Esophagus squamous epithelium (tissue), 5 donors: ENCODE data around the gene SOCS4. TPM values are rescaled to one million over a fixed set of nuclear protein-coding genes. Genes with fewer than 3 reads are reported as not detected.
"Not testable (repeated sequence)": the region's sequence is repeated elsewhere in the genome, so short reads cannot be mapped to it uniquely, and the experiment has no call there.

Experiments
- DNase-seq: peaks from one replicate; lab custom pipeline; 2025; lab: John Stamatoyannopoulos, UW
- H3K27ac ChIP-seq, 4 donors: fragments of 200-600 bp; sonication (generic); one replicate each; pipeline ENCODE4 v1.5.1; 2016 to 2019; ENCODE audit warnings: mild to moderate bottlenecking in 1 of 4
- H3K27me3 ChIP-seq, 4 donors: fragments of 200-600 bp; sonication (generic); 1 replicate in 3 of 4; 2 replicates in 1 of 4; pipeline versions ENCODE4 v1.5.1 to v1.6.0; 2017 to 2021; ENCODE audit warnings: antibody characterized with exemption in 1 of 4
- H3K36me3 ChIP-seq, 3 donors: fragments of 200-600 bp; sonication (generic); one replicate each; pipeline ENCODE4 v1.5.1; 2016 to 2019
- H3K4me1 ChIP-seq, 3 donors: fragments of 200-600 bp; sonication (generic); one replicate each; pipeline ENCODE4 v1.5.1; 2017 to 2019
- H3K4me3 ChIP-seq, 4 donors: fragments of 200-600 bp; sonication (generic); 1 replicate in 3 of 4; 2 replicates in 1 of 4; pipeline ENCODE4 v1.5.1; 2016 to 2019; ENCODE audit warnings: mild to moderate bottlenecking in 2 of 4, moderate library complexity in 1 of 4
- H3K9me3 ChIP-seq, 3 donors: fragments of 200-600 bp; sonication (generic); one replicate each; pipeline ENCODE4 v1.5.1; 2016 to 2019
- POLR2A ChIP-seq, 4 donors: fragments of 450-650 bp; IDR thresholded peaks; one replicate each; pipeline ENCODE4 v1.6.1; 2017; ENCODE audit warnings: antibody characterized with exemption in 4 of 4, mild to moderate bottlenecking in 4 of 4, moderate library complexity in 3 of 4
- WGBS, 2 donors: methylation state at CpG; one replicate each; pipeline ENCODE4 v1.1.5; 2018; 5-methylcytosine and 5-hydroxymethylcytosine counted together
- intact Hi-C: fragments of 100-400 bp; cut with DNase I; formaldehyde crosslinking; loops from one replicate; pipeline ENCODE4 v1.15.0; 2022
- total RNA-seq, 4 donors: library from RNA; depleted of rRNA; stranded (reverse); fragments of >200 nt; gene quantifications; one replicate each; pipeline ENCODE4 v1.1.0, GENCODE V29; 2016
- TF ChIP-seq, protein P1 (sequence below), 6 experiments: fragments of 450-650 bp in 4 of 6; fragments of 200-600 bp in 2 of 6; sonication (generic) in 2 of 6; IDR thresholded peaks; one replicate each; pipeline ENCODE4 v1.5.1; 2016 to 2019; ENCODE audit warnings: antibody characterized with exemption in 6 of 6, mild to moderate bottlenecking in 4 of 6, moderate library complexity in 4 of 6
- donor health status: DM: yes; HTN: yes; CAD: no.

Gene SOCS4
- total RNA-seq, 4 donors from 2014 or later: 5.9 to 20.1 (median 12.1) TPM

GRCh38 chr14:55025948-55026347 is 1.1 kb upstream of the SOCS4 start:
- no peak for TF ChIP-seq POLR2A (IDR thresholded peaks at IDR 0.05)
- TF ChIP-seq, protein P1, sequence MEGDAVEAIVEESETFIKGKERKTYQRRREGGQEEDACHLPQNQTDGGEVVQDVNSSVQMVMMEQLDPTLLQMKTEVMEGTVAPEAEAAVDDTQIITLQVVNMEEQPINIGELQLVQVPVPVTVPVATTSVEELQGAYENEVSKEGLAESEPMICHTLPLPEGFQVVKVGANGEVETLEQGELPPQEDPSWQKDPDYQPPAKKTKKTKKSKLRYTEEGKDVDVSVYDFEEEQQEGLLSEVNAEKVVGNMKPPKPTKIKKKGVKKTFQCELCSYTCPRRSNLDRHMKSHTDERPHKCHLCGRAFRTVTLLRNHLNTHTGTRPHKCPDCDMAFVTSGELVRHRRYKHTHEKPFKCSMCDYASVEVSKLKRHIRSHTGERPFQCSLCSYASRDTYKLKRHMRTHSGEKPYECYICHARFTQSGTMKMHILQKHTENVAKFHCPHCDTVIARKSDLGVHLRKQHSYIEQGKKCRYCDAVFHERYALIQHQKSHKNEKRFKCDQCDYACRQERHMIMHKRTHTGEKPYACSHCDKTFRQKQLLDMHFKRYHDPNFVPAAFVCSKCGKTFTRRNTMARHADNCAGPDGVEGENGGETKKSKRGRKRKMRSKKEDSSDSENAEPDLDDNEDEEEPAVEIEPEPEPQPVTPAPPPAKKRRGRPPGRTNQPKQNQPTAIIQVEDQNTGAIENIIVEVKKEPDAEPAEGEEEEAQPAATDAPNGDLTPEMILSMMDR (IDR thresholded peaks at IDR 0.05): no peak
- Histone ChIP-seq H3K27me3 (no peaks in the 10 kb centered on the region), H3K9me3 (no peaks in the 10 kb centered on the region), H3K4me3 (peak overlapping the region in 3 of 4 donors; percentile 81 to 97 (median 85)), H3K27ac (peak overlapping the region in 2 of 4 donors; percentile 91 to 94), H3K4me1 (peaks cover 3 to 41% (median 24%) of the 10 kb centered on the region in 3 donors), H3K36me3 (no peaks in the 10 kb centered on the region)
- DNase-seq: no peak
- intact Hi-C loops: no loop called here
- 30 to 34% methylated on average over 7 of the region's 7 CpGs for WGBS, 2 donors

DNA sequence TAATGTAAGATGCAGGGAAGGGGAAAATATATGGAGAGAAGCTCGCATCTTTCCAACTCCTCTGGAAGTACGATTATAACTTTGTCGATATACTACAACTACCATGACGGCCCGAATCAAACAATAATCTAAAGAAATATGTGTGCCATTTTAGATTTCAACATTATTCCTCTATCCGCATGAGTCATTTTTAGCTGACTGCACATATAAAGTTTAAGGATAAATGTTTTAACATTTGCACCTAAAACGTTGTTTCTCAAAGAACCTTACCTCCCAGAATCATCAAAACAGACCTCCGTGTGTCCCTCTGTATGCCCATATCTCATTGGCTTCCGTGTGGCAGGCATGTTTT is 619 bp upstream of the SOCS4 start:
- TF ChIP-seq, protein P1 (IDR thresholded peaks at IDR 0.05): no peak
- TF ChIP-seq POLR2A (IDR thresholded peaks at IDR 0.05): no peak
- Histone ChIP-seq H3K4me3 (peak overlapping the region; percentile 81 to 97 (median 83)), H3K4me1 (peaks cover 3 to 46% (median 24%) of the 10 kb centered on the region in 3 donors), H3K27ac (peak overlapping the region; percentile 85 to 94 (median 92)), H3K36me3 (no peaks in the 10 kb centered on the region), H3K27me3 (no peaks in the 10 kb centered on the region), H3K9me3 (no peaks in the 10 kb centered on the region)
- intact Hi-C loops: no loop called here
- whole genome bisulfite sequencing, 2 donors: 2% methylated on average over 9 of the region's 9 CpGs
- no peak for DNase-seq

- Histone ChIP-seq H3K4me1 (peaks cover 3 to 47% (median 24%) of the 10 kb centered on the region in 3 donors), H3K27ac (peak overlapping the region in 1 of 4 donors; percentile 91), H3K36me3 (peaks cover 0 to 8% (median 0%) of the 10 kb centered on the region in 3 donors), H3K9me3 (no peaks in the 10 kb centered on the region), H3K27me3 (no peaks in the 10 kb centered on the region), H3K4me3 (peak overlapping the region; percentile 81 to 97 (median 83))
- TF ChIP-seq POLR2A (IDR thresholded peaks at IDR 0.05): no peak
- TF ChIP-seq, protein P1 (IDR thresholded peaks at IDR 0.05): no peak
- WGBS, 2 donors: 1 to 6% methylated on average over 8 of the region's 8 CpGs
- intact Hi-C loops: no loop called here
- no peak for DNase-seq
These were observed 1.0 kb downstream of the SOCS4 start for GRCh38 chr14:55028066-55028465.

GRCh38 chr14:55028476-55028875 is 1.4 kb downstream of the SOCS4 start:
- Histone ChIP-seq H3K27ac (no peak overlapping the region), H3K36me3 (peaks cover 0 to 9% (median 0%) of the 10 kb centered on the region in 3 donors), H3K4me1 (peaks cover 3 to 47% (median 24%) of the 10 kb centered on the region in 3 donors), H3K4me3 (peak overlapping the region in 2 of 4 donors; percentile 85 to 97), H3K27me3 (no peaks in the 10 kb centered on the region), H3K9me3 (no peaks in the 10 kb centered on the region)
- WGBS, 2 donors: 52 to 55% methylated on average over 4 of the region's 4 CpGs
- TF ChIP-seq POLR2A (IDR thresholded peaks at IDR 0.05): no peak
- TF ChIP-seq, protein P1 (IDR thresholded peaks at IDR 0.05): no peak
- intact Hi-C loops: no loop called here
- DNase-seq: no peak

- no peak for DNase-seq
- Histone ChIP-seq H3K36me3 (peaks cover 0 to 28% (median 0%) of the 10 kb centered on the region in 3 donors), H3K27ac (no peak overlapping the region), H3K9me3 (no peaks in the 10 kb centered on the region), H3K4me1 (peaks cover 3 to 38% (median 15%) of the 10 kb centered on the region in 3 donors), H3K4me3 (no peak overlapping the region), H3K27me3 (no peaks in the 10 kb centered on the region)
- TF ChIP-seq, protein P1 (IDR thresholded peaks at IDR 0.05): no peak
- no peak for TF ChIP-seq POLR2A (IDR thresholded peaks at IDR 0.05)
- 40 to 50% methylated on average over 2 of the region's 2 CpGs for WGBS, 2 donors
- intact Hi-C loops: no loop called here
These were observed 4.2 kb downstream of the SOCS4 start for GRCh38 chr14:55031190-55031589.

DNA sequence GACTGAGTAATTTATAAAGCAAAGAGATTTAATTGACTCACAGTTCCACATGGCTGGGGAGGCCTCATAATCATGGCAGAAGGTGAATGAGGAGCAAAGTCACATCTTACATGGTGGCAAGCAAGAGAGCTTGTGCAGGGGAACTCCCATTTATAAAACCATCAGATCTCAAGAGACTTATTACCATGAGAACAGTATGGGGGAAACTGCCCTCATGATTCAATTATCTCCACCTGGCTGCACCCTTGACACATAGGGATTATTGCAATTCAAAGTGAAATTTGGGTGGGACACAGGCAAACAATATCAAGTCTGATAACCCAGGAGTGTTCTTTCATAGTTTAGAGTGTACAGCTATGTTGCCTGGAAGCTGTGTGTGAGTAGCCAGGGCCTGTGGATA is 11.0 kb downstream of the SOCS4 start:
- H3K27me3 ChIP-seq, H3K27ac ChIP-seq, intact Hi-C loops, H3K9me3 ChIP-seq, H3K4me1 ChIP-seq, DNase-seq, H3K4me3 ChIP-seq: not testable (repeated sequence)
- H3K36me3 ChIP-seq: peaks cover 0 to 50% (median 2%) of the 10 kb centered on the region in 3 donors
